NB4 (cell line): ENCODE results near the gene UQCC5.

ENCODE experiments used
- DNase-seq: peaks from one replicate; pipeline ENCODE4 v3.0.0; 2010; ENCODE audit warnings: low read depth
- H3K4me3 ChIP-seq: one replicate; pipeline ENCODE4 v1.5.1; 2011; ENCODE audit warnings: mild to moderate bottlenecking, low read depth, low read length, moderate library complexity
- MYC ChIP-seq: IDR thresholded peaks from 2 replicates; pipeline ENCODE4 v1.6.1; 2011; ENCODE audit warnings: low read depth, low read length
- POLR2A ChIP-seq: IDR thresholded peaks from 2 replicates; pipeline ENCODE4 v1.6.1; 2011; ENCODE audit warnings: mild to moderate bottlenecking; ENCODE audit not compliant: insufficient read length; ENCODE audit errors: extremely low read depth
- TF ChIP-seq, protein P1 (sequence below): IDR thresholded peaks from 2 replicates; pipeline ENCODE4 v1.6.1; 2011; ENCODE audit warnings: low read depth, low read length
- TF ChIP-seq, protein P2 (sequence below): IDR thresholded peaks from one replicate; pipeline ENCODE4 v1.5.1; 2012; ENCODE audit warnings: low read depth, low read length

UQCC5 gene

DNA sequence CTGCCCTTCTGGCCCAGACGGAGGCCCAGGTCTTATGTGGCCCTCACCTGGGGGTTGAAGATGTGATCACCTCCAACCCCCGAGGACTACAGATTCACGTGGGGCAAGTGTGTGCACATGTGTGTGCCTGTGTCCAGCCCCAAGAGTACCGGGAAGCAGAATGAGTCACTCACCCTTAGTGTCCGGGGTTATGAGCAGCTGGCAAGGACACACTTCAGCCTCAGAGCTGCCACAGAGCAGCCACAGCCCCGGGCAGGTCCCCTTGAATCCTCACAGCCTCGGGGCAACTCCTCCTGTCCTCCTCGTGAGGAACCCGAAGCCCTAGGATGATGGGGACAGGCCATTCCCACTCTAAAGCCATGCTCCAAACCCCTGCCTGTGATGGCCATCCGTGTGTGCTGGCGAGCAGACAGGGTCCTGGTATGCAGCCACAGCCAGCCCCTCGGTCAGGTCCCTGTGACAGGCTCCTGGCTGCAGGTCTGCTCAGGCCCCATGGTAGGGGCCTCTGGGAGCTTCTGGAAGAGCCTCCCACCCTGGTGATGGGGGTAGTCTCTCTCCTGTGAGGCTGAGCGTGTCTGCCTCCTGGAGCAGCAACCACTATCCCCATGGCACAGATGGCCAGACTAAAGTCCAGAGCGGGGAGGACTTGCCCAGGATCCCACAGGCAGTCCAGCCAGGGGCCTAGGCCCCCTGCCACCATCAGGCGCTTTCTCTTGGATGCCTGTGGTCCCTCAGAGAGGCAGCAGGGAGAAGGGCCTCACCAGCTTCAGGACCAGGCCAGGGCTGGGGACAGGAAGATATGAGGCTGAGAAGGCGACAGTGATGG lies 40.4 kb upstream of the UQCC5 start:
- peak overlapping the region; percentile 66 for H3K4me3 ChIP-seq
- peak; percentile 71 for DNase-seq

DNA sequence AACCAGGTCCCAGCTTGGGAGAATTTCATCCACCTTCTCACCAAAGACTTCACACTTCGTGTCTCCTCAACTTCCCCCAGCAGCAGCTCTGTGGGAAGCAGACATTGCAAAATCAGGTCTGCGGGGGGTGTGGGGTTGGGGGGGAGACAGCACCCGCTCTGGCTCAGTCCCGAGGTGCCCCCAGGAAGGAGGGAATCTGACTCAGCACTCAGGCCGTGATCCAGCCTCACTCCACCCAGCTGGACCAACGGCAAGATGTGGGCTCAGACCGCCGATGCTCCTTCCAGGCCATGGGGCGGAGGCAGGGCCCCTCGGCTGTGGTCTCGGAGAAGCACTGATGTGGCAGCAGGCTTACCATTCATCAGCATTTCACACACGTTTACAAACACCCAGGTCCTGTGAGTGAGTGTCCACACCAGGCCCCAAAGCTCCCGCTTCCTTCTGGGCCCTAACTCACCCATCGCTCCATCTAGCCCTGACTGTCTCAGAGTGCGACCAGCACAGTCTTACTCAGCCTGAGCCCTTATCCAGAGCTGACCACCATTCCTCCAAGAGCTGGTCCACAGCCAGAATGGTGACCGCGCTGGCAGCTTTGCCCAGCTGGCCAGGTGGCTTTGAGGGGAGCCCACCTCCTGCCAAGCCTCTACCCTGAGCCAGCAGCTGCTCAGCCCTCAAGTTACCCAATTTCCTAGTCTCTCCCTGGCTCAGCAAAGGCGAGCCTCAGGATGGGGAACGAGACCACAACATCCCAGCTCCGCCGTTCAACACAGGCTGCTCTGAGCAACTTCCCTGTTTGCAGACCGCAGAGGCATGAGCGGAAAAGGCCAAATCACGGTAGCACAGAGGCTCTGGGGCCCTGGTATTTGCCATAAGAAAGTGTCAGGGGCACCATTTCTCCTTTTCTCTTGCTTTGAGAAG lies 38.0 kb upstream of the UQCC5 start:
- peak overlapping the region; percentile 39 for H3K4me3 ChIP-seq
- TF ChIP-seq, protein P1, sequence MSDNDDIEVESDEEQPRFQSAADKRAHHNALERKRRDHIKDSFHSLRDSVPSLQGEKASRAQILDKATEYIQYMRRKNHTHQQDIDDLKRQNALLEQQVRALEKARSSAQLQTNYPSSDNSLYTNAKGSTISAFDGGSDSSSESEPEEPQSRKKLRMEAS = peak; percentile 66
- TF ChIP-seq POLR2A (no peak), MYC (peak; percentile 51)
- TF ChIP-seq, protein P2, sequence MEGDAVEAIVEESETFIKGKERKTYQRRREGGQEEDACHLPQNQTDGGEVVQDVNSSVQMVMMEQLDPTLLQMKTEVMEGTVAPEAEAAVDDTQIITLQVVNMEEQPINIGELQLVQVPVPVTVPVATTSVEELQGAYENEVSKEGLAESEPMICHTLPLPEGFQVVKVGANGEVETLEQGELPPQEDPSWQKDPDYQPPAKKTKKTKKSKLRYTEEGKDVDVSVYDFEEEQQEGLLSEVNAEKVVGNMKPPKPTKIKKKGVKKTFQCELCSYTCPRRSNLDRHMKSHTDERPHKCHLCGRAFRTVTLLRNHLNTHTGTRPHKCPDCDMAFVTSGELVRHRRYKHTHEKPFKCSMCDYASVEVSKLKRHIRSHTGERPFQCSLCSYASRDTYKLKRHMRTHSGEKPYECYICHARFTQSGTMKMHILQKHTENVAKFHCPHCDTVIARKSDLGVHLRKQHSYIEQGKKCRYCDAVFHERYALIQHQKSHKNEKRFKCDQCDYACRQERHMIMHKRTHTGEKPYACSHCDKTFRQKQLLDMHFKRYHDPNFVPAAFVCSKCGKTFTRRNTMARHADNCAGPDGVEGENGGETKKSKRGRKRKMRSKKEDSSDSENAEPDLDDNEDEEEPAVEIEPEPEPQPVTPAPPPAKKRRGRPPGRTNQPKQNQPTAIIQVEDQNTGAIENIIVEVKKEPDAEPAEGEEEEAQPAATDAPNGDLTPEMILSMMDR = no peak
- DNase-seq = peak; percentile 98

More for the DNA sequence above, 40.4 kb upstream of the UQCC5 start:
- TF ChIP-seq POLR2A = no peak
- TF ChIP-seq, protein P1 = peak; percentile 70

DNA sequence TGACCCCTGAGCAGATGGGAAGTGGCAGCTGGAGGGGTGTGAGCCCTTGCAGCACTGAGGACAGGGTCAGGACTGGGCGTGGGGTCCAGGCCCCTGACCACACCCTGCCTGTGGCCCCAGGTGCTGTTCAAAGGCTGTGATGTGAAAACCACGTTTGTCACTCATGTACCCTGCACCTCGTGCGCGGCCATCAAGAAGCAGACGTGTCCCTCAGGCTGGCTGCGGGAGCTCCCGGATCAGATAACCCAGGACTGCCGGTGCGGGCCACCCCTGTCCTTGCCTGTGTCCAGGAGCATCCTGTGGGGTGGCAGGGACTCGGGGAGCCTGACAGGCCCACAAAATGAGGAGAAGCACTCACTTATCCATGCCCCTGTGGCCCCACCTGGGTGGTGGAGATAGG lies 35.4 kb upstream of the UQCC5 start:
- TF ChIP-seq, protein P1 = no peak
- TF ChIP-seq MYC = no peak
- TF ChIP-seq, protein P2 = no peak
- TF ChIP-seq POLR2A = no peak
- no peak for DNase-seq
- H3K4me3 ChIP-seq = no peak overlapping the region

DNA sequence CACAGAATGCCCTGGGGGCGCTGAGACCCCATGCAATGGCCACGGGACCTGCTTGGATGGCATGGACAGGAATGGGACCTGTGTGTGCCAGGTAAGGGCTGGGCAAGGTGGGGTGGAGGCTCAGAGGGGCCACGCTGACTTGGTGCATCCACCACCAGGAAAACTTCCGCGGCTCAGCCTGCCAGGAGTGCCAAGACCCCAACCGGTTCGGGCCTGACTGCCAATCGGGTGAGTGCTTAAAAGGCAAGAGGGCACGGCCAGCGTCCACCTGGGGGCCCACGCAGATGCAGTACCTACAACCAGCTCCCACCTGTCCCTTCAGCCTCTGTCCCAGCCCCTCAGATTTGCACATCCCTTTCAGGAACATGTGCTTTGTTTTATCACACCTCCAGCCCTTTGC lies 34.4 kb upstream of the UQCC5 start:
- H3K4me3 ChIP-seq = no peak overlapping the region
- no peak for DNase-seq
- TF ChIP-seq, protein P2 = no peak
- TF ChIP-seq, protein P1 = no peak
- no peak for TF ChIP-seq MYC
- TF ChIP-seq POLR2A = no peak

DNA sequence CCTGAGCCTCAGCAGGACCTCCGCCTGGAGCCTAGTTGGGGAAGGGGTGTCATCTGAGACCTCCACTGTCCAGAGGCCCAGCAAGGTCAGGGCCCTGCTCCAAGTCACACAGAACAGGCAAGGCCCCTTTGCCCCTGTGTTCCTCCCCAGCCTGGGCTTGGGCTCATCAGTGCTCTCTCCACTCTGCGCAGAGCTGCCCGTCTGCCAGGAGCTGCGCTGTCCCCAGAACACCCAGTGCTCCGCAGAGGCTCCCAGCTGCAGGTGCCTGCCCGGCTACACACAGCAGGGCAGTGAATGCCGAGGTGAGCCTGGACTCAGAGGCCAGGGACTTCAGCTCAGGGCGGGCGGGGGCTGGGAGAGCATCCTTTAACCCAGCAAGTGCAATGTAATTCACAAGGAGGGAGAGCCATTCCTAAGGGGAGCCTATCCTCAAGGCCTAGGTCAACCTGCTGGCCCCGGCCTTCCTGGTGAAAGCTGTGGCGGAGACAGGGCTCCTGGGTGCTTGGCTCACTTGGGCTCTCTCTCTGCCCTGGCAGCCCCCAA lies 33.5 kb upstream of the UQCC5 start:
- H3K4me3 ChIP-seq = no peak overlapping the region
- TF ChIP-seq, protein P2 = no peak
- TF ChIP-seq MYC (no peak), POLR2A (no peak)
- TF ChIP-seq, protein P1 = no peak
- no peak for DNase-seq
